ENCODE data around the gene ZNF708. TPM values are rescaled to one million over a fixed set of nuclear protein-coding genes. Genes with fewer than 3 reads are reported as not detected.
"Not testable (repeated sequence)": the region's sequence is repeated elsewhere in the genome, so short reads cannot be mapped to it uniquely, and the experiment has no call there.

ZNF708 gene
- total and polyA plus RNA-seq, 9 of the 15 experiments (the other 6 are each of a cell fraction or from before 2014, with no cell fraction given): 2.9 to 11.9 (median 6.7) TPM

DNA sequence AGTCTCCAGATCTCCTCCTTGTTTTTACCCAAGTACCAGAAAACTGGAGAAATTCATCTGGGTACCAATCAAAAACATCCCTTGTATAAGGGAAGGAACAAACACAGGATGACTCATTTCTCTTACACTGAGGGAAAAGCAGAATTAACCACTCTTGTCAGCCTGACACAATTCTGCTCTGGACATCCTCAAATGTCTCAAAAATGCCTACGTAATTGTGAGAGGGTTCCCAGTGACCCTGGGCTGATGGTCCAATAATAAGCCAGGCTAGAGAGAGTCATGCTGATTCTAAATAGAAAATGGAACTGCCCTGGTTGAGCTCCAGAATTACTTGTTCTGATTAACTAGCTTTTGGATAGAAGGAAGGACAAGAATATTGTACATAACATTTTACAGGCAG is 14.5 kb downstream of the ZNF708 start:
- H3K4me2 ChIP-seq (ENCODE audit: insufficient read depth, low read length): no peak overlapping the region
- BruUV-seq (replicated peaks): no TSS peak

DNA sequence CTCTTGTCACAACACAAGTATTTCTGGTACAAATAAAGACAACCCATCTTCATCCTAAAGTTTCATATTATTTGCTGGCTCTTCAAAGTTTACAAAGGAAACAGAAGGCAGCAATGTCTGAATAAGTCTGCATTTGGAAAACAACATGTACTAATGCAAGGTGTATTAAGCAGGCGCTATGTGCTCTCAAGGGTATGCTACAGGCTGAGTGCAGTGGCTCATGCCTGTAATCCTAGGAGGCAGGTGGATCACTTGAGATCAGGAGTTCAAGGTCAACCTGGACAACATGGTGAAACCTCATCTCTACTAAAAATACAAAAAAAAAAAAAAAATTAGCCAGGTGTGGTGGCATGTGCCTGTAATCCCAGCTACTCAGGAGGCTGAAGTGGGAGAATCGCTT is 16.4 kb downstream of the ZNF708 start:
- H3K4me2 ChIP-seq (ENCODE audit: insufficient read depth, low read length); FAIRE-seq; H3K27me3 ChIP-seq (ENCODE audit: control insufficient read depth in 2 of 2, insufficient read depth in 2 of 2, low read length in 2 of 2); H3K9ac ChIP-seq (ENCODE audit: insufficient read depth in 1 of 2, low read depth in 2 of 2, low read length in 2 of 2); H3K9me3 ChIP-seq (replicated peaks; ENCODE audit: control insufficient read depth, insufficient read depth, low read depth, low read length); H3K9me1 ChIP-seq (ENCODE audit: control insufficient read depth, insufficient read depth, low read length); intact Hi-C loops (cut with micrococcal nuclease); H3K27ac ChIP-seq (ENCODE audit: extremely low read depth, low read depth, low read length); DNase-seq (ENCODE audit: extremely low read depth in 1 of 4, low spot score in 3 of 4); H3K4me3 ChIP-seq; CTCF ChIA-PET (ENCODE audit: low intra/inter-chr PET ratio); in situ Hi-C loops (cut with MboI); H3K36me3 ChIP-seq (ENCODE audit: control insufficient read depth, insufficient read depth, low read length); H3K79me2 ChIP-seq (ENCODE audit: control insufficient read depth, insufficient read depth, low read length); H4K20me1 ChIP-seq (replicated peaks; ENCODE audit: control insufficient read depth, insufficient read depth, low read length); ATAC-seq; BruUV-seq (replicated peaks); H2AFZ ChIP-seq (ENCODE audit: low read depth, low read length); H3K4me1 ChIP-seq (replicated peaks in 1 of 2; ENCODE audit: control insufficient read depth in 2 of 2, insufficient read depth in 2 of 2, low read length in 2 of 2): not testable (repeated sequence)
- 71% methylated on average over 2 of the region's 2 CpGs for WGBS (ENCODE audit: insufficient coverage, low coverage, missing lambda C conversion rate)
- POLR2A ChIA-PET: interaction anchor here (0.6 kb wide), 1 partner anchor 81 kb away, joined by 3 read pairs; no protein-coding TSS in a partner anchor

More for the DNA sequence above, 14.5 kb downstream of the ZNF708 start:
- FAIRE-seq: no peak
- ChIA-PET POLR2A (interaction anchor here (1.4 to 1.9 kb wide), 2 partner anchors 8 to 13 kb away, joined by 4 to 7 read pairs; partner anchors contain the start of gene ZNF708), CTCF (ENCODE audit: low intra/inter-chr PET ratio) (no interaction called here)
- no peaks in the 10 kb centered on the region for H3K36me3 ChIP-seq (ENCODE audit: control insufficient read depth, insufficient read depth, low read length)
- H3K4me1 ChIP-seq (replicated peaks in 1 of 2; ENCODE audit: control insufficient read depth in 2 of 2, insufficient read depth in 2 of 2, low read length in 2 of 2): no peaks in the 10 kb centered on the region
- H3K9me1 ChIP-seq (ENCODE audit: control insufficient read depth, insufficient read depth, low read length): no peaks in the 10 kb centered on the region
- TF ChIP-seq, protein P1, sequence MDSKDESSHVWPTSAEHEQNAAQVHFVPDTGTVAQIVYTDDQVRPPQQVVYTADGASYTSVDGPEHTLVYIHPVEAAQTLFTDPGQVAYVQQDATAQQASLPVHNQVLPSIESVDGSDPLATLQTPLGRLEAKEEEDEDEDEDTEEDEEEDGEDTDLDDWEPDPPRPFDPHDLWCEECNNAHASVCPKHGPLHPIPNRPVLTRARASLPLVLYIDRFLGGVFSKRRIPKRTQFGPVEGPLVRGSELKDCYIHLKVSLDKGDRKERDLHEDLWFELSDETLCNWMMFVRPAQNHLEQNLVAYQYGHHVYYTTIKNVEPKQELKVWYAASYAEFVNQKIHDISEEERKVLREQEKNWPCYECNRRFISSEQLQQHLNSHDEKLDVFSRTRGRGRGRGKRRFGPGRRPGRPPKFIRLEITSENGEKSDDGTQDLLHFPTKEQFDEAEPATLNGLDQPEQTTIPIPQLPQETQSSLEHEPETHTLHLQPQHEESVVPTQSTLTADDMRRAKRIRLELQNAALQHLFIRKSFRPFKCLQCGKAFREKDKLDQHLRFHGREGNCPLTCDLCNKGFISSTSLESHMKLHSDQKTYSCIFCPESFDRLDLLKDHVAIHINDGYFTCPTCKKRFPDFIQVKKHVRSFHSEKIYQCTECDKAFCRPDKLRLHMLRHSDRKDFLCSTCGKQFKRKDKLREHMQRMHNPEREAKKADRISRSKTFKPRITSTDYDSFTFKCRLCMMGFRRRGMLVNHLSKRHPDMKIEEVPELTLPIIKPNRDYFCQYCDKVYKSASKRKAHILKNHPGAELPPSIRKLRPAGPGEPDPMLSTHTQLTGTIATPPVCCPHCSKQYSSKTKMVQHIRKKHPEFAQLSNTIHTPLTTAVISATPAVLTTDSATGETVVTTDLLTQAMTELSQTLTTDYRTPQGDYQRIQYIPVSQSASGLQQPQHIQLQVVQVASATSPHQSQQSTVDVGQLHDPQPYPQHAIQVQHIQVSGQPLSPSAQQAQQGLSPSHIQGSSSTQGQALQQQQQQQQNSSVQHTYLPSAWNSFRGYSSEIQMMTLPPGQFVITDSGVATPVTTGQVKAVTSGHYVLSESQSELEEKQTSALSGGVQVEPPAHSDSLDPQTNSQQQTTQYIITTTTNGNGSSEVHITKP (IDR thresholded peaks at IDR 0.05; ENCODE audit: partially characterized antibody): no peak
- no peak for TF ChIP-seq TCF7L2 (IDR thresholded peaks at IDR 0.05; ENCODE audit: low read depth, low read length)
- no peaks in the 10 kb centered on the region for H3K9me3 ChIP-seq (replicated peaks; ENCODE audit: control insufficient read depth, insufficient read depth, low read depth, low read length)
- no peaks in the 10 kb centered on the region for H3K27me3 ChIP-seq (ENCODE audit: control insufficient read depth in 2 of 2, insufficient read depth in 2 of 2, low read length in 2 of 2)
- no peak for DNase-seq (ENCODE audit: extremely low read depth in 1 of 4, low spot score in 3 of 4)
- in situ Hi-C loops (cut with MboI): no loop called here
- intact Hi-C loops (cut with micrococcal nuclease): no loop called here
- no peak overlapping the region for H3K27ac ChIP-seq (ENCODE audit: extremely low read depth, low read depth, low read length)
- WGBS (ENCODE audit: insufficient coverage, low coverage, missing lambda C conversion rate): 79% methylated on average over 1 of the region's 1 CpG
- no peak overlapping the region for H2AFZ ChIP-seq (ENCODE audit: low read depth, low read length)
- H3K9ac ChIP-seq (ENCODE audit: insufficient read depth in 1 of 2, low read depth in 2 of 2, low read length in 2 of 2): no peak overlapping the region
- peaks cover 12% of the 10 kb centered on the region; the same call in 2 of the 3 replicates for H3K79me2 ChIP-seq (ENCODE audit: control insufficient read depth, insufficient read depth, low read length)
- ATAC-seq: no peak
- H4K20me1 ChIP-seq (replicated peaks; ENCODE audit: control insufficient read depth, insufficient read depth, low read length): no peaks in the 10 kb centered on the region
- H3K4me3 ChIP-seq: no peak overlapping the region

All from K562 (cell line).